ENCODE measurements around the gene LRCH3.
"Not testable (repeated sequence)": the region's sequence is repeated elsewhere in the genome, so short reads cannot be mapped to it uniquely, and the experiment has no call there.

Gene LRCH3

GRCh38 chr3:197835509-197835908, 44.5 kb downstream of the LRCH3 start:
- no peak for DNase-seq

- no peak for DNase-seq
Observed at GRCh38 chr3:197836244-197836643, 45.2 kb downstream of the LRCH3 start.

GRCh38 chr3:197837282-197837681, 46.2 kb downstream of the LRCH3 start:
- DNase-seq, result no peak

GRCh38 chr3:197841789-197842188, 50.7 kb downstream of the LRCH3 start:
- DNase-seq, result no peak

- no peak for DNase-seq
Observed at GRCh38 chr3:197846491-197846890, 55.4 kb downstream of the LRCH3 start.

- DNase-seq, result no peak
Observed at GRCh38 chr3:197847866-197848401, 56.9 kb downstream of the LRCH3 start.

GRCh38 chr3:197854596-197855343, 63.7 kb downstream of the LRCH3 start:
- no peak for DNase-seq

GRCh38 chr3:197855571-197855970, 64.5 kb downstream of the LRCH3 start:
- DNase-seq, result no peak

- DNase-seq, result no peak
Observed at GRCh38 chr3:197856199-197856816, 65.3 kb downstream of the LRCH3 start.

- no peak for DNase-seq
Observed at GRCh38 chr3:197858133-197858532, 67.1 kb downstream of the LRCH3 start.

- no peak for DNase-seq
Observed at GRCh38 chr3:197858598-197858997, 67.5 kb downstream of the LRCH3 start.

GRCh38 chr3:197866035-197866434, 75.0 kb downstream of the LRCH3 start:
- no peak for DNase-seq

GRCh38 chr3:197873329-197873728, 82.3 kb downstream of the LRCH3 start:
- no peak for DNase-seq

GRCh38 chr3:197874064-197874463, 83.0 kb downstream of the LRCH3 start:
- DNase-seq, result no peak

- no peak for DNase-seq
Observed at GRCh38 chr3:197874653-197875052, 83.6 kb downstream of the LRCH3 start.

- no peak for DNase-seq
Observed at GRCh38 chr3:197877902-197878301, 86.8 kb downstream of the LRCH3 start.

- no peak for DNase-seq
Observed at GRCh38 chr3:197878427-197878826, 87.4 kb downstream of the LRCH3 start.

GRCh38 chr3:197880491-197881269, 89.6 kb downstream of the LRCH3 start:
- DNase-seq, result no peak

- DNase-seq, result no peak
Observed at GRCh38 chr3:197881270-197881969, 90.4 kb downstream of the LRCH3 start.

GRCh38 chr3:197881970-197882338, 90.9 kb downstream of the LRCH3 start:
- no peak for DNase-seq

- no peak for DNase-seq
Observed at GRCh38 chr3:197882586-197882985, 91.5 kb downstream of the LRCH3 start.

- DNase-seq, result no peak
Observed at GRCh38 chr3:197883541-197883940, 92.5 kb downstream of the LRCH3 start.

GRCh38 chr3:197884330-197884729, 93.3 kb downstream of the LRCH3 start:
- DNase-seq, result not testable (repeated sequence)

Measured in right kidney (tissue), 1 donor.